Activated CD8-positive, alpha-beta T cell treated with anti-CD3 and anti-CD28 coated beads, Interleukin-2, amount 10 ng/mL, durations not matched to agents 7 days and 5 days (primary cell): ENCODE data around the gene TMEM117. TPM values are rescaled to one million over a fixed set of nuclear protein-coding genes. Genes with fewer than 3 reads are reported as not detected.
"Not testable (repeated sequence)": the region's sequence is repeated elsewhere in the genome, so short reads cannot be mapped to it uniquely, and the experiment has no call there.

Experiments
- ATAC-seq: fragments of 150-1000 bp; cut with Tn5 transposase; one replicate; pipeline ENCODE4 v1.10.0; 2021; ENCODE audit warnings: moderate library complexity
- CTCF ChIA-PET: fragments of 350-600 bp; sonication (Branson Sonifier 250); formaldehyde crosslinking; loops from one replicate; lab custom pipeline; 2021; ENCODE audit warnings: antibody characterized with exemption; lab: Charles Lee
- POLR2A ChIA-PET: fragments of 350-600 bp; sonication (Branson Sonifier 250); formaldehyde crosslinking; loops from one replicate; lab custom pipeline; 2021; ENCODE audit warnings: antibody characterized with exemption; lab: Charles Lee
- DNase-seq: peaks from one replicate; pipeline ENCODE4 v3.0.0-alpha.2; 2020
- H3K27ac Mint-ChIP-seq: one replicate; pipeline ENCODE4 v1.8.0; 2021; ENCODE audit warnings: mild to moderate bottlenecking, mixed read lengths
- H3K27me3 Mint-ChIP-seq: one replicate; pipeline ENCODE4 v1.8.0; 2021; ENCODE audit warnings: low read depth, mixed read lengths
- H3K36me3 Mint-ChIP-seq: one replicate; pipeline ENCODE4 v1.8.0; 2021; ENCODE audit warnings: low read depth, mixed read lengths
- H3K4me1 Mint-ChIP-seq: one replicate; pipeline ENCODE4 v1.8.0; 2021; ENCODE audit warnings: low read depth, mixed read lengths
- H3K4me3 Mint-ChIP-seq: one replicate; pipeline ENCODE4 v1.8.0; 2021; ENCODE audit warnings: mild to moderate bottlenecking, mixed read lengths
- H3K9me3 Mint-ChIP-seq: one replicate; pipeline ENCODE4 v1.8.0; 2022; ENCODE audit warnings: mixed read lengths; ENCODE audit not compliant: insufficient read depth
- total RNA-seq, 2 experiments: library from RNA; stranded (reverse); gene quantifications; one replicate each; pipeline ENCODE4 v1.2.3, GENCODE V29; 2021

TMEM117 gene
- total RNA-seq, 2 experiments from 2014 or later: 0.24 to 0.86 TPM

- no peak for DNase-seq
- no peaks in the 10 kb centered on the region for H3K4me1 Mint-ChIP-seq
- no peaks in the 10 kb centered on the region for H3K27me3 Mint-ChIP-seq
- ATAC-seq: no peak
- POLR2A ChIA-PET: no interaction called here
- CTCF ChIA-PET: interaction anchor here (1.0 kb wide), 1 partner anchor 11 kb away, joined by 3 read pairs; no protein-coding TSS in a partner anchor
- no peak overlapping the region for H3K27ac Mint-ChIP-seq
- no peaks in the 10 kb centered on the region for H3K36me3 Mint-ChIP-seq
- no peak overlapping the region for H3K4me3 Mint-ChIP-seq
- no peaks in the 10 kb centered on the region for H3K9me3 Mint-ChIP-seq
Measured at GRCh38 chr12:44377443-44378187, 541.7 kb downstream of the TMEM117 start.

- H3K27me3 Mint-ChIP-seq, H3K9me3 Mint-ChIP-seq, H3K27ac Mint-ChIP-seq, POLR2A ChIA-PET, ATAC-seq, H3K4me3 Mint-ChIP-seq, DNase-seq, H3K36me3 Mint-ChIP-seq, H3K4me1 Mint-ChIP-seq: not testable (repeated sequence)
- CTCF ChIA-PET: interaction anchor here (0.7 kb wide), 1 partner anchor 545 kb away, joined by 3 read pairs; no protein-coding TSS in a partner anchor
Measured at GRCh38 chr12:44379113-44379512, 543.2 kb downstream of the TMEM117 start.

- POLR2A ChIA-PET: no interaction called here
- H3K36me3 Mint-ChIP-seq: no peaks in the 10 kb centered on the region
- H3K4me3 Mint-ChIP-seq: no peak overlapping the region
- no peak for DNase-seq
- no peaks in the 10 kb centered on the region for H3K9me3 Mint-ChIP-seq
- ATAC-seq: no peak
- no peaks in the 10 kb centered on the region for H3K4me1 Mint-ChIP-seq
- H3K27me3 Mint-ChIP-seq: no peaks in the 10 kb centered on the region
- H3K27ac Mint-ChIP-seq: no peak overlapping the region
- CTCF ChIA-PET: interaction anchor here (1.5 kb wide), 1 partner anchor 569 kb away, joined by 4 read pairs; no protein-coding TSS in a partner anchor
Measured at GRCh38 chr12:44379831-44380230, 544.0 kb downstream of the TMEM117 start.

GRCh38 chr12:44380861-44381260, 545.0 kb downstream of the TMEM117 start:
- CTCF ChIA-PET: interaction anchor here (1.3 to 1.5 kb wide), 2 partner anchors 10 to 568 kb away, joined by 4 read pairs; no protein-coding TSS in a partner anchor
- POLR2A ChIA-PET: interaction anchor here (0.5 kb wide), 2 partner anchors 264 to 559 kb away, joined by 3 read pairs; no protein-coding TSS in a partner anchor

GRCh38 chr12:44381341-44381740, 545.5 kb downstream of the TMEM117 start:
- Mint-ChIP-seq H3K4me1 (no peaks in the 10 kb centered on the region), H3K27ac (no peak overlapping the region), H3K27me3 (no peaks in the 10 kb centered on the region), H3K4me3 (no peak overlapping the region), H3K9me3 (no peaks in the 10 kb centered on the region), H3K36me3 (no peaks in the 10 kb centered on the region)
- ATAC-seq (no peak), DNase-seq (no peak)
- ChIA-PET CTCF (interaction anchor here (1.3 to 1.5 kb wide), 2 partner anchors 10 to 567 kb away, joined by 4 read pairs; no protein-coding TSS in a partner anchor), POLR2A (interaction anchor here (0.5 kb wide), 1 partner anchor 263 kb away, joined by 3 read pairs; no protein-coding TSS in a partner anchor)

More at GRCh38 chr12:44380861-44381260, 545.0 kb downstream of the TMEM117 start:
- no peaks in the 10 kb centered on the region for H3K4me1 Mint-ChIP-seq
- H3K9me3 Mint-ChIP-seq: no peaks in the 10 kb centered on the region
- ATAC-seq: no peak
- H3K27ac Mint-ChIP-seq: no peak overlapping the region
- no peaks in the 10 kb centered on the region for H3K36me3 Mint-ChIP-seq
- no peak for DNase-seq
- H3K4me3 Mint-ChIP-seq: no peak overlapping the region
- H3K27me3 Mint-ChIP-seq: no peaks in the 10 kb centered on the region

GRCh38 chr12:44384136-44384535, 548.3 kb downstream of the TMEM117 start:
- no peak for DNase-seq
- ChIA-PET CTCF (no interaction called here), POLR2A (no interaction called here)
- Mint-ChIP-seq H3K27ac (no peak overlapping the region), H3K36me3 (no peaks in the 10 kb centered on the region), H3K9me3 (no peaks in the 10 kb centered on the region), H3K27me3 (no peaks in the 10 kb centered on the region), H3K4me3 (no peak overlapping the region), H3K4me1 (no peaks in the 10 kb centered on the region)
- ATAC-seq: no peak

- Mint-ChIP-seq H3K27me3 (no peaks in the 10 kb centered on the region), H3K9me3 (no peaks in the 10 kb centered on the region), H3K27ac (no peak overlapping the region), H3K36me3 (no peaks in the 10 kb centered on the region), H3K4me3 (no peak overlapping the region), H3K4me1 (no peaks in the 10 kb centered on the region)
- ChIA-PET CTCF (no interaction called here), POLR2A (no interaction called here)
- DNase-seq (no peak), ATAC-seq (no peak)
Measured at GRCh38 chr12:44385964-44386363, 550.1 kb downstream of the TMEM117 start.

GRCh38 chr12:44387581-44387980, 551.7 kb downstream of the TMEM117 start:
- CTCF ChIA-PET: interaction anchor here (0.8 kb wide), 1 partner anchor 11 kb away, joined by 4 read pairs; no protein-coding TSS in a partner anchor
- Mint-ChIP-seq H3K27me3 (no peaks in the 10 kb centered on the region), H3K9me3 (no peaks in the 10 kb centered on the region), H3K4me1 (no peaks in the 10 kb centered on the region), H3K27ac (no peak overlapping the region), H3K4me3 (no peak overlapping the region), H3K36me3 (no peaks in the 10 kb centered on the region)
- no peak for DNase-seq
- POLR2A ChIA-PET: no interaction called here
- no peak for ATAC-seq

GRCh38 chr12:44389038-44389437, 553.2 kb downstream of the TMEM117 start:
- H3K27ac Mint-ChIP-seq: no peak overlapping the region
- no peak overlapping the region for H3K4me3 Mint-ChIP-seq
- ChIA-PET POLR2A (no interaction called here), CTCF (interaction anchor here (1.1 kb wide), 1 partner anchor 12 kb away, joined by 3 read pairs; no protein-coding TSS in a partner anchor)
- ATAC-seq: no peak
- H3K27me3 Mint-ChIP-seq: no peaks in the 10 kb centered on the region
- no peaks in the 10 kb centered on the region for H3K4me1 Mint-ChIP-seq
- no peaks in the 10 kb centered on the region for H3K9me3 Mint-ChIP-seq
- H3K36me3 Mint-ChIP-seq: no peaks in the 10 kb centered on the region
- no peak for DNase-seq

GRCh38 chr12:44389896-44390295, 554.0 kb downstream of the TMEM117 start:
- Mint-ChIP-seq H3K9me3 (no peaks in the 10 kb centered on the region), H3K27me3 (no peaks in the 10 kb centered on the region), H3K27ac (no peak overlapping the region), H3K36me3 (no peaks in the 10 kb centered on the region), H3K4me3 (no peak overlapping the region), H3K4me1 (no peaks in the 10 kb centered on the region)
- POLR2A ChIA-PET: no interaction called here
- CTCF ChIA-PET: interaction anchor here (1.0 kb wide), 1 partner anchor 541 kb away, joined by 3 read pairs; no protein-coding TSS in a partner anchor
- DNase-seq (no peak), ATAC-seq (no peak)

GRCh38 chr12:44397631-44398030, 561.8 kb downstream of the TMEM117 start:
- ChIA-PET POLR2A (no interaction called here), CTCF (interaction anchor here (1.5 kb wide), 1 partner anchor 10 kb away, joined by 4 read pairs; no protein-coding TSS in a partner anchor)
- Mint-ChIP-seq H3K36me3 (no peaks in the 10 kb centered on the region), H3K27me3 (no peaks in the 10 kb centered on the region), H3K4me3 (no peak overlapping the region), H3K4me1 (no peaks in the 10 kb centered on the region), H3K9me3 (no peaks in the 10 kb centered on the region), H3K27ac (no peak overlapping the region)
- ATAC-seq (no peak), DNase-seq (no peak)

- ATAC-seq (no peak), DNase-seq (no peak)
- POLR2A ChIA-PET: no interaction called here
- Mint-ChIP-seq H3K9me3 (no peaks in the 10 kb centered on the region), H3K27ac (no peak overlapping the region), H3K4me3 (no peak overlapping the region), H3K4me1 (no peaks in the 10 kb centered on the region), H3K27me3 (peaks cover 2% of the 10 kb centered on the region), H3K36me3 (no peaks in the 10 kb centered on the region)
- CTCF ChIA-PET: no interaction called here
Measured at GRCh38 chr12:44403185-44403584, 567.3 kb downstream of the TMEM117 start.
